K562 (cell line): ENCODE results near the gene ZNF286A. TPM values are rescaled to one million over a fixed set of nuclear protein-coding genes. Genes with fewer than 3 reads are reported as not detected.
A peak's percentile ranks its signal among the peaks of the same experiment; 100 is the strongest.

Experiments used
- ATAC-seq: fragments of 200-7000 bp; cut with Tn5 transposase; 3 replicates; pipeline ENCODE4 v1.9.1; 2020; ENCODE audit warnings: moderate library complexity
- BruUV-seq: library from RNA; stranded (reverse); fragments of 400-500 nt; replicated peaks from 2 replicates; lab custom pipeline; 2021; lab: Mats Ljungman, UMichigan
- CTCF ChIA-PET: fragments of 300-600 bp; formaldehyde crosslinking; extraction: SDS; loops from one replicate; lab custom pipeline; 2021; ENCODE audit warnings: low intra/inter-chr PET ratio; lab: Yijun Ruan, JAX
- POLR2A ChIA-PET: fragments of 300-600, 350-650 bp; sonication (Branson Sonifier 250); formaldehyde crosslinking; extraction: SDS; loops from one replicate; lab custom pipeline; 2021; ENCODE audit warnings: antibody characterized with exemption, inconsistent platforms; lab: Yijun Ruan, JAX
- DNase-seq, 4 experiments: peaks; one replicate each; pipeline versions ENCODE4 v3.0.0 to v3.0.0-alpha.2; 2011 to 2018; ENCODE audit warnings: low spot score in 3 of 4, mixed read lengths in 3 of 4; ENCODE audit errors: extremely low read depth in 1 of 4
- FAIRE-seq: peaks from 2 replicates; lab custom pipeline; 2011; peaks lifted over from hg19 to GRCh38; lab: Jason Lieb, UNC
- H2AFZ ChIP-seq: 2 replicates; pipeline ENCODE4 v1.6.0; 2011; ENCODE audit warnings: low read depth, low read length, control low read depth, inconsistent platforms
- H3K27ac ChIP-seq: fragments of 200-600 bp; 3 replicates; pipeline ENCODE4 v1.8.0; 2011; ENCODE audit warnings: low read depth, mild to moderate bottlenecking, control low read depth, inconsistent platforms, low read length, moderate library complexity, mixed read lengths; ENCODE audit errors: extremely low read depth
- H3K27me3 ChIP-seq, 2 experiments: fragments of 300-600 bp in 1 of 2; 2 replicates in 1 of 2; 3 replicates in 1 of 2; pipeline versions ENCODE4 v1.6.0 to v1.8.0; 2011; ENCODE audit warnings: inconsistent platforms in 2 of 2, low read length in 2 of 2, mild to moderate bottlenecking in 1 of 2, mixed read lengths in 1 of 2, moderate library complexity in 1 of 2; ENCODE audit not compliant: control insufficient read depth in 2 of 2, insufficient read depth in 2 of 2
- H3K36me3 ChIP-seq: fragments of 300-600 bp; 3 replicates; pipeline ENCODE4 v1.8.0; 2011; ENCODE audit warnings: mild to moderate bottlenecking, low read length, inconsistent platforms; ENCODE audit not compliant: control insufficient read depth, insufficient read depth
- H3K4me1 ChIP-seq, 2 experiments: fragments of 200-600 bp in 1 of 2; replicated peaks in 1 of 2; 2 replicates in 1 of 2; 3 replicates in 1 of 2; pipeline versions ENCODE4 v1.5.1 to v1.8.0; 2011; ENCODE audit warnings: inconsistent platforms in 2 of 2, low read length in 2 of 2, mild to moderate bottlenecking in 1 of 2, mixed read lengths in 1 of 2, moderate library complexity in 1 of 2; ENCODE audit not compliant: control insufficient read depth in 2 of 2, insufficient read depth in 2 of 2
- H3K4me2 ChIP-seq: 2 replicates; pipeline ENCODE4 v1.6.1; 2011; ENCODE audit warnings: low read length, control low read depth, inconsistent platforms, mixed read lengths; ENCODE audit not compliant: insufficient read depth
- H3K4me3 ChIP-seq: fragments of 200-600 bp; sonication (generic), shearing (Covaris generic); 2 replicates; pipeline ENCODE4 v1.5.1; 2016; ENCODE audit warnings: control low read depth, inconsistent platforms
- H3K79me2 ChIP-seq: fragments of 200-600 bp; 3 replicates; pipeline ENCODE4 v1.8.0; 2011; ENCODE audit warnings: low read length, inconsistent platforms; ENCODE audit not compliant: control insufficient read depth, insufficient read depth
- H3K9ac ChIP-seq, 2 experiments: 2 replicates each; pipeline versions ENCODE4 v1.6.0 to v1.6.1; 2011; ENCODE audit warnings: low read depth in 2 of 2, low read length in 2 of 2, control low read depth in 1 of 2, inconsistent platforms in 1 of 2, mild to moderate bottlenecking in 1 of 2, mixed read lengths in 1 of 2; ENCODE audit not compliant: insufficient read depth in 1 of 2
- H3K9me1 ChIP-seq: one replicate; pipeline ENCODE4 v1.6.0; 2011; ENCODE audit warnings: inconsistent platforms, mild to moderate bottlenecking, low read length, moderate library complexity; ENCODE audit not compliant: control insufficient read depth, insufficient read depth
- H3K9me3 ChIP-seq: replicated peaks from 2 replicates; pipeline ENCODE4 v1.5.1; 2011; ENCODE audit warnings: low read depth, low read length, inconsistent platforms; ENCODE audit not compliant: control insufficient read depth, insufficient read depth
- H4K20me1 ChIP-seq: replicated peaks from 2 replicates; pipeline ENCODE4 v1.6.1; 2011; ENCODE audit warnings: low read length, inconsistent platforms, mixed read lengths; ENCODE audit not compliant: control insufficient read depth, insufficient read depth
- KDM2B ChIP-seq: fragments of 250-450 bp; sonication (Bioruptor Pico); IDR thresholded peaks from 2 replicates; pipeline ENCODE4 v1.8.0; 2021; ENCODE audit warnings: mild to moderate bottlenecking, moderate library complexity
- KLF16 ChIP-seq: IDR thresholded peaks from 2 replicates; pipeline ENCODE4 v1.6.1; 2016; ENCODE audit warnings: antibody characterized with exemption
- RBM22 ChIP-seq: fragments of 200-400 bp; formaldehyde crosslinking; IDR thresholded peaks from 2 replicates; pipeline ENCODE4 v1.6.1; 2018; ENCODE audit warnings: low read length, low read depth; ENCODE audit not compliant: poor library complexity, severe bottlenecking
- SMAD1 ChIP-seq: fragments of 150-350 bp; IDR thresholded peaks from 2 replicates; pipeline ENCODE4 v1.6.1; 2014; ENCODE audit warnings: low read length, low read depth; ENCODE audit not compliant: partially characterized antibody
- ZBTB17 ChIP-seq: fragments of 450-650 bp; formaldehyde crosslinking; IDR thresholded peaks from 2 replicates; pipeline ENCODE4 v1.4.0; 2020; ENCODE audit warnings: mild to moderate bottlenecking
- ZNF764 ChIP-seq: fragments of 250-450 bp; sonication (Bioruptor Pico); IDR thresholded peaks from 2 replicates; pipeline ENCODE4 v1.4.0; 2020; ENCODE audit warnings: low read depth, mild to moderate bottlenecking, moderate library complexity
- WGBS: fragments of 100-300 bp; shearing (Covaris generic); methylation state at CpG from one replicate; pipeline ENCODE4 v1.1.6; 2016; ENCODE audit warnings: low coverage, mixed read lengths; ENCODE audit not compliant: insufficient coverage; ENCODE audit errors: missing lambda C conversion rate; 5-methylcytosine and 5-hydroxymethylcytosine counted together
- in situ Hi-C: fragments of 300-500 bp; cut with MboI; formaldehyde crosslinking; loops from 4 replicates; pipeline ENCODE4 v1.15.0; 2018; ENCODE audit warnings: inconsistent platforms, mixed read lengths
- intact Hi-C: fragments of 100-400 bp; cut with micrococcal nuclease; formaldehyde crosslinking; loops from 2 replicates; pipeline ENCODE4 v1.14.2; 2022
- polyA plus RNA-seq, 8 experiments: library from polyadenylated mRNA; depleted of rRNA in 4 of 8; stranded (reverse) in 5 of 8; unstranded in 3 of 8; fragments of >200 nt; fragmentation: Nextera tagmentation in 2 of 8; fragmentation: Illumina TruSeq in 1 of 8; extraction: Ambion mirVana in 2 of 8; extraction: Trizol in 1 of 8; gene quantifications; 2 replicates each; pipeline versions ENCODE4 v1.2.1 to v1.2.3, GENCODE V29; 2011 to 2014; ENCODE audit warnings: inconsistent platforms in 1 of 8, missing spikeins in 1 of 8
- total RNA-seq, 7 experiments: library from RNA; depleted of rRNA in 6 of 7; stranded (reverse); fragments of >200 nt in 6 of 7; fragmentation: Illumina TruSeq in 2 of 7; extraction: Trizol in 2 of 7; gene quantifications; 2 replicates each; pipeline versions ENCODE4 v1.2.1 to v1.2.3, GENCODE V29; 2011 to 2021; ENCODE audit warnings: low replicate concordance in 1 of 7
- TF ChIP-seq, protein P1 (sequence below), 2 experiments: fragments of 450-650 bp in 1 of 2; sonication (generic) in 1 of 2; formaldehyde crosslinking; conservative IDR thresholded peaks; 2 replicates each; pipeline versions ENCODE4 v1.4.0 to v1.8.1; 2020 to 2022; ENCODE audit warnings: mild to moderate bottlenecking in 1 of 2, missing genetic modification reagents in 1 of 2
- TF ChIP-seq, protein P2 (sequence below): fragments of 200-800 bp; sonication (Bioruptor generic); IDR thresholded peaks from 2 replicates; pipeline ENCODE4 v1.6.1; 2016; ENCODE audit warnings: missing genetic modification characterization, missing compliant biosample characterization
- TF ChIP-seq, protein P3 (sequence below): fragments of 200-800 bp; sonication (Bioruptor generic); IDR thresholded peaks from 2 replicates; pipeline ENCODE4 v1.6.1; 2017; ENCODE audit warnings: missing genetic modification characterization, missing compliant biosample characterization

ZNF286A gene
- total and polyA plus RNA-seq, 9 of the 15 experiments (the other 6 are each of a cell fraction or from before 2014, with no cell fraction given) = 9.0 to 23.1 (median 16.6) TPM

DNA sequence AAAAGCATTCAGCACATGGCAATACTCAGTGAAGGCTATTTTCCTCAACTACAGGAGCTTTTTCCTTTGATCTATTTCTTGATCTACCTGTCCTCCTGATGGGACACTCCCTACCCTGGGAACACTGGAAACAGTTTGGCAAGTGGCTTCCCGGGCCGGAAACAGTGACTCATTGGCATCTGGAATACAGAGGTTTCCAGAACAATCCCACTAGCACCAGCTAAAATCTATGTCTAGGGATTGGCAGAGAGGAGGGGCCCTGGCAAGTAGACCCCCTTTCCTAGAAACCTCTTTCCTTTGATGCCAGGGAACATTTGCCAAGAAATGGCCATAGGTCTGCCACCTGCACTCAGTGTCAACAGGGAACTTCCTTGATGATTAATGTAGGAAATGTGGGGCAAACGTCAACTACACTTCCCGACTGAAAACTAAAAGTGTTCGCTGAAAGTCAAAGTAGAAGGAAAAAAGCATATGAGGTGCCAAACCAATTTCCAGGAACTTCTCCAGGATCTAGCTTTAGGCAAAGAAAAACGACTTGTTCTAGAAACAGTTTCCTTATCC, 49.6 kb upstream of the ZNF286A start:
- H3K4me3 ChIP-seq = no peak overlapping the region
- WGBS = 52% methylated on average over 4 of the region's 6 CpGs
- no peaks in the 10 kb centered on the region for H3K9me1 ChIP-seq
- no peak overlapping the region for H3K27ac ChIP-seq
- CTCF ChIA-PET = no interaction called here
- no peak overlapping the region for H3K9ac ChIP-seq
- FAIRE-seq (no peak), ATAC-seq (no peak), DNase-seq (peak in 1 of 4 experiments; percentile 1)
- H3K27me3 ChIP-seq = no peaks in the 10 kb centered on the region
- POLR2A ChIA-PET = no interaction called here
- no peak overlapping the region for H3K4me2 ChIP-seq
- H3K9me3 ChIP-seq = no peaks in the 10 kb centered on the region
- in situ Hi-C loops = no loop called here
- intact Hi-C loops = no loop called here
- BruUV-seq = no TSS peak
- H2AFZ ChIP-seq = no peak overlapping the region
- H4K20me1 ChIP-seq = no peaks in the 10 kb centered on the region
- TF ChIP-seq SMAD1 (no peak), RBM22 (no peak), KLF16 (no peak), ZNF764 (CRISPR knock-in tag) (no peak), ZBTB17 (CRISPR knock-in tag) (no peak), KDM2B (CRISPR knock-in tag) (no peak)
- TF ChIP-seq, protein P1, sequence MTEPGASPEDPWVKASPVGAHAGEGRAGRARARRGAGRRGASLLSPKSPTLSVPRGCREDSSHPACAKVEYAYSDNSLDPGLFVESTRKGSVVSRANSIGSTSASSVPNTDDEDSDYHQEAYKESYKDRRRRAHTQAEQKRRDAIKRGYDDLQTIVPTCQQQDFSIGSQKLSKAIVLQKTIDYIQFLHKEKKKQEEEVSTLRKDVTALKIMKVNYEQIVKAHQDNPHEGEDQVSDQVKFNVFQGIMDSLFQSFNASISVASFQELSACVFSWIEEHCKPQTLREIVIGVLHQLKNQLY (CRISPR knock-in tag; conservative IDR thresholded peaks at IDR 0.05) = no peak
- TF ChIP-seq, protein P2, sequence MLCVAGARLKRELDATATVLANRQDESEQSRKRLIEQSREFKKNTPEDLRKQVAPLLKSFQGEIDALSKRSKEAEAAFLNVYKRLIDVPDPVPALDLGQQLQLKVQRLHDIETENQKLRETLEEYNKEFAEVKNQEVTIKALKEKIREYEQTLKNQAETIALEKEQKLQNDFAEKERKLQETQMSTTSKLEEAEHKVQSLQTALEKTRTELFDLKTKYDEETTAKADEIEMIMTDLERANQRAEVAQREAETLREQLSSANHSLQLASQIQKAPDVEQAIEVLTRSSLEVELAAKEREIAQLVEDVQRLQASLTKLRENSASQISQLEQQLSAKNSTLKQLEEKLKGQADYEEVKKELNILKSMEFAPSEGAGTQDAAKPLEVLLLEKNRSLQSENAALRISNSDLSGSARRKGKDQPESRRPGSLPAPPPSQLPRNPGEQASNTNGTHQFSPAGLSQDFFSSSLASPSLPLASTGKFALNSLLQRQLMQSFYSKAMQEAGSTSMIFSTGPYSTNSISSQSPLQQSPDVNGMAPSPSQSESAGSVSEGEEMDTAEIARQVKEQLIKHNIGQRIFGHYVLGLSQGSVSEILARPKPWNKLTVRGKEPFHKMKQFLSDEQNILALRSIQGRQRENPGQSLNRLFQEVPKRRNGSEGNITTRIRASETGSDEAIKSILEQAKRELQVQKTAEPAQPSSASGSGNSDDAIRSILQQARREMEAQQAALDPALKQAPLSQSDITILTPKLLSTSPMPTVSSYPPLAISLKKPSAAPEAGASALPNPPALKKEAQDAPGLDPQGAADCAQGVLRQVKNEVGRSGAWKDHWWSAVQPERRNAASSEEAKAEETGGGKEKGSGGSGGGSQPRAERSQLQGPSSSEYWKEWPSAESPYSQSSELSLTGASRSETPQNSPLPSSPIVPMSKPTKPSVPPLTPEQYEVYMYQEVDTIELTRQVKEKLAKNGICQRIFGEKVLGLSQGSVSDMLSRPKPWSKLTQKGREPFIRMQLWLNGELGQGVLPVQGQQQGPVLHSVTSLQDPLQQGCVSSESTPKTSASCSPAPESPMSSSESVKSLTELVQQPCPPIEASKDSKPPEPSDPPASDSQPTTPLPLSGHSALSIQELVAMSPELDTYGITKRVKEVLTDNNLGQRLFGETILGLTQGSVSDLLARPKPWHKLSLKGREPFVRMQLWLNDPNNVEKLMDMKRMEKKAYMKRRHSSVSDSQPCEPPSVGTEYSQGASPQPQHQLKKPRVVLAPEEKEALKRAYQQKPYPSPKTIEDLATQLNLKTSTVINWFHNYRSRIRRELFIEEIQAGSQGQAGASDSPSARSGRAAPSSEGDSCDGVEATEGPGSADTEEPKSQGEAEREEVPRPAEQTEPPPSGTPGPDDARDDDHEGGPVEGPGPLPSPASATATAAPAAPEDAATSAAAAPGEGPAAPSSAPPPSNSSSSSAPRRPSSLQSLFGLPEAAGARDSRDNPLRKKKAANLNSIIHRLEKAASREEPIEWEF (CRISPR knock-in tag) = no peak
- TF ChIP-seq, protein P3, sequence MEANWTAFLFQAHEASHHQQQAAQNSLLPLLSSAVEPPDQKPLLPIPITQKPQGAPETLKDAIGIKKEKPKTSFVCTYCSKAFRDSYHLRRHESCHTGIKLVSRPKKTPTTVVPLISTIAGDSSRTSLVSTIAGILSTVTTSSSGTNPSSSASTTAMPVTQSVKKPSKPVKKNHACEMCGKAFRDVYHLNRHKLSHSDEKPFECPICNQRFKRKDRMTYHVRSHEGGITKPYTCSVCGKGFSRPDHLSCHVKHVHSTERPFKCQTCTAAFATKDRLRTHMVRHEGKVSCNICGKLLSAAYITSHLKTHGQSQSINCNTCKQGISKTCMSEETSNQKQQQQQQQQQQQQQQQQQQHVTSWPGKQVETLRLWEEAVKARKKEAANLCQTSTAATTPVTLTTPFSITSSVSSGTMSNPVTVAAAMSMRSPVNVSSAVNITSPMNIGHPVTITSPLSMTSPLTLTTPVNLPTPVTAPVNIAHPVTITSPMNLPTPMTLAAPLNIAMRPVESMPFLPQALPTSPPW (CRISPR knock-in tag) = no peak
- peaks cover 10 to 11% of the 10 kb centered on the region in 2 experiments for H3K4me1 ChIP-seq
- no peaks in the 10 kb centered on the region for H3K36me3 ChIP-seq
- H3K79me2 ChIP-seq = no peaks in the 10 kb centered on the region
